ENCODE results near the gene FARP2.
"Not testable (repeated sequence)": the region's sequence is repeated elsewhere in the genome, so short reads cannot be mapped to it uniquely, and the experiment has no call there.

The FARP2 gene, protein sequence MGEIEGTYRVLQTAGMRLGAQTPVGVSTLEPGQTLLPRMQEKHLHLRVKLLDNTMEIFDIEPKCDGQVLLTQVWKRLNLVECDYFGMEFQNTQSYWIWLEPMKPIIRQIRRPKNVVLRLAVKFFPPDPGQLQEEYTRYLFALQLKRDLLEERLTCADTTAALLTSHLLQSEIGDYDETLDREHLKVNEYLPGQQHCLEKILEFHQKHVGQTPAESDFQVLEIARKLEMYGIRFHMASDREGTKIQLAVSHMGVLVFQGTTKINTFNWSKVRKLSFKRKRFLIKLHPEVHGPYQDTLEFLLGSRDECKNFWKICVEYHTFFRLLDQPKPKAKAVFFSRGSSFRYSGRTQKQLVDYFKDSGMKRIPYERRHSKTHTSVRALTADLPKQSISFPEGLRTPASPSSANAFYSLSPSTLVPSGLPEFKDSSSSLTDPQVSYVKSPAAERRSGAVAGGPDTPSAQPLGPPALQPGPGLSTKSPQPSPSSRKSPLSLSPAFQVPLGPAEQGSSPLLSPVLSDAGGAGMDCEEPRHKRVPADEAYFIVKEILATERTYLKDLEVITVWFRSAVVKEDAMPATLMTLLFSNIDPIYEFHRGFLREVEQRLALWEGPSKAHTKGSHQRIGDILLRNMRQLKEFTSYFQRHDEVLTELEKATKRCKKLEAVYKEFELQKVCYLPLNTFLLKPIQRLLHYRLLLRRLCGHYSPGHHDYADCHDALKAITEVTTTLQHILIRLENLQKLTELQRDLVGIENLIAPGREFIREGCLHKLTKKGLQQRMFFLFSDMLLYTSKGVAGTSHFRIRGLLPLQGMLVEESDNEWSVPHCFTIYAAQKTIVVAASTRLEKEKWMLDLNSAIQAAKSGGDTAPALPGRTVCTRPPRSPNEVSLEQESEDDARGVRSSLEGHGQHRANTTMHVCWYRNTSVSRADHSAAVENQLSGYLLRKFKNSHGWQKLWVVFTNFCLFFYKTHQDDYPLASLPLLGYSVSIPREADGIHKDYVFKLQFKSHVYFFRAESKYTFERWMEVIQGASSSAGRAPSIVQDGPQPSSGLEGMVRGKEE

DNA sequence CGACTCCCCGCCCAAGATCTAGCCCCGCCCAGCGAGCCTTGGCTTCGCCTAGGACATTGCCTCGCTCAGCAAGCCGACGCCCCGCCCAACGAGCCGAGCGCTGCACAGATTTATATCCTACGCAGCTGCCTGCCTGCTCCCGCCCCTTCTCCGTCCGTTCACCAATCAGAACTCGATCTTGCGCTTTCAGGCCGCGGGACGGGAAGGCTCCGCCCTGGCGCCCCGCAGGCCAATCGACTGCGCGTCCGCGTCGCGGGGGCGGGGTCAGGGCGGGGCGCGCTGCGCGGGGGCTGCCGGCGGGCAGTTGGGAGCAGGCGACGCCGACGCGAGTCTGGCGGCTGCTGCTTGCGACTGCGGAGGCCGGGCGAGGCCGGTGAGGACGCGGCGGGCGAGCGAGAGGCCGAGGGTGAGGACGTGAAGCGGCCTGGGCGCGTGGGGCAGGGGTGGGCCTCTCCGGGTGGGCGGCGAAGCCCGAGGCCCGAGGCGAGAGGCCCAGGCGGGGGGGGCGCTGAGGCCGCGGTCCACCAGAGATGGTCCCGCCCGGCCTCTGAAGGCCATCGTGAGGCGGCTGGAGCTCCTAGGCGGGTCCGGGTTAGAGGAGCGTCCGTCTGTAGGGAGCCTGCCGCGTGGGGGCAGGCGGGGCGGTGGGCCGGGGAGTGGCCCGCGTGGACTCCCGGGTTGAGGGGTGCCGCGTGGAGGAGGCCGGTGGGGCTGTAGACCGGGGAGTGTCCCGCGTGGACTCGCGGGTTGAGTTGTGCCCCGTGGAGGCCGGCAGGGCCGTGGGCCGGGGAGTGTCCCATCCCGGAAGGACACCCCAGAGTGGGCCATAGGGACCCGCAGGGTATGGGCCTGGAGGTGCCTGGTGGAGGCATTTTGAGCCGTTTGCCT lies at the start of gene FARP2:
Gene FARP2 (plus strand): TSS at position 303 of the 888 bp plus-strand sequence. CDS start 16,823 bp downstream, outside the sequence.
- peak; percentile 91 for DNase-seq (ENCODE audit: low read depth, low spot score)
- peak within 1 kb of the TSS; percentile 65 for H3K27ac ChIP-seq

DNA sequence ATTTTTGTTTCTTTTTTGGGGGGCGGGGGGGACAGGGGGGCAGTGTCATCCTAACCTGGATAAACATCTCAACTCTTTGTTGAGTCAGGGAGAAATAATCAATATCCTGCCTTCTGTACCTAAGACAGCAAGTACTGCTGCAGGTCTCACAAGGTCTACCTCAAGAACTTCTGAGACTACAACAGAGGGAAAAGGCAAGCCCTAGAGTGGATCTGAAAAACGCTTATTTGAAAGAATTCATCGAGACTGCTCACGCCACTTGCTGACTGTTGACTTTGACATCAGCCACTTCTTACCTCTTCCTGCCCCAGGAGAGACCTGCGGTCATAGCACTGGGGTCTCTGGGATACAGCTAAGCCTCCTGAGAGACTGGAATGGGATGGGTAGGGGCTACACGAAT lies 49.0 kb upstream of the FARP2 start:
- no peak overlapping the region for H3K27ac ChIP-seq
- DNase-seq (ENCODE audit: low read depth, low spot score): no peak

DNA sequence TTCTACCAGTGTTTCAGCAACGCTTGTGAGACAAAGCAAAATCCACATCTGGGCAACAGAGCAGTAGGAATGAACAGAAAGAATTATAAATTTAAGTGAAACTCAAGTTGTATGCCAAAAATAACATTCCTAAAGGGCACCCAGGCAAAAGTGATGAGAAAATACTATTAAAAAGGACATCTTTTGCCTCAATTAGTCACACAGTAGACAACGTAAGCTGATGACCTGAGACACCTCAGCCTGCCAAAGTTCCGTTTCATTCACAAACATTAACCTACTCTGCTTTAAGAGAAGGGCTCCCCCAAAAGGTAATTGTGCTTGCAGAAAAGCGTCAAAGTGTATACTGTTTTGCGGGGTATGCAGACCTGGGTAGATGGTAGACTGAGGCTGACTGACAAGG lies 47.8 kb upstream of the FARP2 start:
- no peak for DNase-seq (ENCODE audit: low read depth, low spot score)
- no peak overlapping the region for H3K27ac ChIP-seq

DNA sequence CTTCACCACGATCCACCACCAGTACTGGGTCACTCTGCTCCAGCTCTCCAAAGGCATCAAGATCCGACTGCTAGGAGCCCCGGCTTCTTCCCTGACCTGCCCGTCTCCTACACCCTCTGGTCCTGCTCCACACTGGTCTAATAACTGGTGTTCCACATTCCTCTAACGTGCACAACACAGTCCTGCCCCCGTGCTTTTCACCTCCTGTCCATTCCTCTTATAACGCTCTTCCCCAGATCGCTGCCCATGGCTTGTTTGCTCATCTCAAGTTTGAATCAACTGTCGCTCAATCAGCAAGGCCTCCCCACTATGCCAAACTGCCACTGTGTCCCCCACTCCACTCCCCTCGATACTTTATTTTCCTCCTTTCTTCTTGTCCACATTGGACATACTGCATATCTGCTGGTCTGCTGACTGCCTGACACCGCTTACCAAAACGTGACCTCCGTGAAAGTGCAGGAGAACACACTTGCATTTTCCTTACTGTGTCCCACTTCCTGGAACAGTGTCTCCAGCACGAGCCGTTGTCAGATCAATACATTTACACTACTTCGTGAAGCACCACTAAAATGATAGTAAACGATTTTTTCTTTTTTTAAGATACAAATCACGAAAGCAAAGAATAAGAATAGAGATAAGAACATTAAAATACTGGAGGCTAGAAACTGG lies 47.1 kb upstream of the FARP2 start:
- H3K27ac ChIP-seq: no peak overlapping the region

DNA sequence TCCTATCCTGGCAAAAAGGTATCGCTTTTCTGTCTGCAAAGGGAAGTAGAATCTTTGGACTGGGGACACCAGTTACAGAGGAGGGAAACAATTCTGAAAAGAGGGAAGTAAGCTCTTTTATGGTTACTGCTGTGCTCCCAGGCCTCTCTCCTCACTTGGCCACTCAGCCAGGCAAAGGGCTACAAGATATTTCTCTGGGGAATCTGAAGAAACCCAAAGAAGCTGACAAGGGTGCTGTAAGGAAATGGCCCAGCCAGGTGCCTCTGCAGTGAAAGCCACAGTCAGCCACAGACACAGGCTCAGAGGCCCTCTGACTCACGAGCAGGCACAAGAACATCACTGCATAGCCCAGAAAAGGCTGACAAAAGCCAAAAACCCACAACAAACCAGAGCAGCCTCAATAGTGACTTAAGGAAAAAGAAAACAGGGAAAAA lies 46.4 kb upstream of the FARP2 start:
- no peak for DNase-seq (ENCODE audit: low read depth, low spot score)
- H3K27ac ChIP-seq: peak overlapping the region; percentile 1

More for the DNA sequence above, 47.1 kb upstream of the FARP2 start:
- no peak for DNase-seq (ENCODE audit: low read depth, low spot score)

DNA sequence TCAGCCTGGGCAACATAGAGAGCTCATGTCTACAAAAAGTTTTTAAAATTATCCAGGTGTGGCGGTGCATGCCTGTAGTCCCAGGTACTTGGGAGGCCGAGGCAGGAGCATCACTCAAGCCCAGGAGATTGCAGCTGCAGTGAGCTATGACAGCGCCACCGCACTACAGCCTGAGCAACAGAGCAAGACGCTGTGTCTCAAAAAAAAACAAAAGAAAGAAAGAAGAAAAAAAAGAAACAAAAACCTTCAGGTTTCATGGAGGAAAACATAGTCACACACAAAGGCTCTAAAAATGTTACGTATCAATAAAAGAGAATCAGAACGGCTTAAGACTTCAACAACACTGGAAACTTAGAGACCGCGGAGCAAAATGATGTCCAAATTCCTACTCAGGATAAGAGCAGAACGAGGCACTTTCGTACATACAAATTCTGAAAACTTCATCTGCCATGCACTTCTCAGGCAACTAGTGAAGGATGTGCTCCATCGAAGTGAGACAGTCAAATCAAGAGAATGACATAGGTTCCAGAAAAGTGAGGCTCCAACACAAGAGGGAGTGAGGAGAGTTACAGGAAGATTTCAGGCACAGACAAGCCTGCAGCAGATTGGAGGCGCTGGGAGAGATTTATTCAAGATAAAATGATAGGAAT lies 45.0 kb upstream of the FARP2 start:
- DNase-seq (ENCODE audit: low read depth, low spot score): no peak

DNA sequence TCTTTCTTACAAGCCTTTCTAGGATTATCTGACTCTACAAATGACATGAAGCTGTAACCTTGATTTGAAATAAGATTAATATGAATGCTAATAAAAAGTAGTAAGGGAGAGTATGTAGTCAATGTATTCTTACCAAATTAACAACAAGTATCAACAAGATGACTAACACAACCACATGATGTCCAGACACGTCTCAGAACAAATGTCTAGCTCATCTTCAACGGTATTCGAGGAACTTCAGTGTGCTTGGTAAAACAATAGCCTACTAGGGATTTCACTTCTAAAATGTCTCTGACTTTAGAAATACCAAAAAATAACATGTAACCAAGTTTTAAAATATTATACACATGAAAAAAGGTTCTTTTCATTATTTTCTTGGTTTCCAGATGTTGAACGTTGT lies 44.0 kb upstream of the FARP2 start:
- DNase-seq (ENCODE audit: low read depth, low spot score): peak; percentile 63
- H3K27ac ChIP-seq: peak overlapping the region; percentile 95

More for the DNA sequence above, 45.0 kb upstream of the FARP2 start:
- peak overlapping the region; percentile 95 for H3K27ac ChIP-seq

DNA sequence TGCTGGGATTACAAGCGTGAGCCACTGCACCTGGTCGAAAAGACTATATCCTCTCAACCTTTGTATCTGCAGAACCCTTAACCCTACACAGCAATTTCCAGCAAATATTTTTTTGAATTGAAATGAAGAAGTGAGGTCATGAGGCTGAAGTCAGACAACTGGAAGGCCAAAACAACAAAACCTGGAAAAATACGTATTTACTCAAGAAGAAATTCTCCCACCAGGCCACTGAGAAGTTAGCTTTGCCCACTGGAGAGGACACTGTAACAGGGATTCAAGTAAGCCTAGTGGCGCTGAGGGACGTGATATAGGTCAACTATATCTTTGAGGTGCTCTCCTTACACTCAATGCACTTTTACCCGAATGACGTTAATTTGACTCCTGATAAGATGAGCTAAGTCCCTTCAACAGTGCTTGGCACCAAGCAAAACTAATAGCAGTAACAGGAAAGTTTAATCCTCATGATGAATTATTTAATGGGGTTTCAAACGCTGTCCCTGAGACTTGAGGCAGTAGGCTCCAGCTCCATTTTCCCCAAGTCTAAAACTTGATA lies 42.5 kb upstream of the FARP2 start:
- DNase-seq (ENCODE audit: low read depth, low spot score): no peak
- peak overlapping the region; percentile 95 for H3K27ac ChIP-seq

DNA sequence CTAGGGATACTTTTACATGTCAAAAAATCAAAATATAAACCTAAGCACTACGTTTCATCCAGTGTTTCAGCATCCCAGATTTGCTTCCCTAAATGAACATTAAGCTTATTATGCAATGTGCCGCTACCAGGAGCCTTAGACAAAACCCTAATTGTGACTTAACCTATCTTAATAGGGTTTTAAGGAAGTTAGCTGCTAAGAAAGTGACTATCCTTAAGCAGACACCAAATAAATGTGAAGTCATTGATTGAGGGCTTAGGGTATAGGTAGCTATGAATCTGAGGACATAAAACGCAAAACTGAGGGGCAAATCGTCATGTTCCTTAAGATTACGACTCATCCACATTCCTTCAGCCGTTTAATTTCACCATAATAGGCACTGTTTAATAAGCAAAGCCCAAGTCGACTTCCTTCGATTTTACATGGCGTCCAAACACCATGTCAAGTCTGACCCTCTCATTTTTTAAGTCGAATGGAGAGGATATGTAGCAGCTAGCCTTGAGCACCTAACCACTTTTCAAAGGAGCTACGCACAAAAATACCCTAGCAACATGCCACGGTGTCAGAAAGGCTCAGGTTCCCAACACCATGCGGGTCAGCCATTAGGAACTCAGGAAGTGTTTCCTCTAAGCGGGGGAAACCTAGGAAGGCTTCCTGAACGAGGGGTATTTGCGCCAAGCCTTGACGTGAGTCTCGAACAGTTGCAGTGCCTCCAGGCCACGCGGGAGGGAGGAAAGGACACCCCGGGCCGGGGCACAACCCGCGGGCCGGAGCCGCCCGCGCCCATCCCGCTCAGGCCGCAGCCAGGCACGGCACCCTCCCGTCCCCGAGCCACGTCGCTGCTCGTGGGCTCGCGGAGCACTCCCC lies 41.6 kb upstream of the FARP2 start:
- no peak for DNase-seq (ENCODE audit: low read depth, low spot score)
- H3K27ac ChIP-seq: peak overlapping the region; percentile 95

DNA sequence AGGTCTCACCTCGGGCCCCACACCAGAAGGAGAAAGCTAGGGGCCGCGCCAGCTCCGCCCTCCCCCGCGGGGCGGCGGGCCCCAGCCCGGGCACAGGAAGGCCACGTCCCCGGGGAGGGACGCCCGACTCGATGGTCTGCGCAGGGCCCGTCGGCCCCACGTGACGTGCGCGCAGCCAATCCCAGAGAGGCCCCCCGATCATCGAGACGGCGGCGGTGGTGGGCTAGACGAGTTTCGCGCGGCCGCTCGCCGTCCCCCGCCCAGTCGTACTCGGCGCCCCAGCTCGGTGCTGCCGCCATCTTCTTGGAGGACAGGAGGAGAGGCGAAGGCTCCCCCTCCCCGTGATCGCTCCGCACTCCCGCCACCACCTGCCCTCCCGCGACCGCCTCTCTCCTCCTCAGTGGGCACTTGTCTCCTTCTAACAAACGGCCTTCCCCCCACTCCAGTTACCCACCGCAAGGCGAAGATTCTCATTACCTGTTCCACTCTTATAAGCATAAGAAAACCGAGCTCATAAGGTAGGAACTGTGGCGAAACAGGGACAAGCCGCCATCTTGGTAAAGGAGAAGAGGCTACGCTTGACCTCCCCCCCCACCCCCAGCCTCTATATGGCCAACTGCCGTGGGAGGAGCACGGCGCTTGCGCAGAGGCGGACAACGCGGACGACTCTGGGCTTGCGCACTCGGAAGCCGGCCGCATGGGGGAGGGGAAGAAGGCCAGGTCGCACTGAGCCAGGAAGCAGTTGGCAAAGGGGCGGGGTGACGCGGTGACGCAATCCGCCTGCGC lies 40.8 kb upstream of the FARP2 start, which contains the start of gene HDLBP:
Gene HDLBP (minus strand): TSS at position 580 of the 786 bp plus-strand sequence. CDS start 48,803 bp downstream, outside the sequence.
- H3K27ac ChIP-seq: peak within 1 kb of the TSS; percentile 95
- DNase-seq (ENCODE audit: low read depth, low spot score): peak; percentile 90

DNA sequence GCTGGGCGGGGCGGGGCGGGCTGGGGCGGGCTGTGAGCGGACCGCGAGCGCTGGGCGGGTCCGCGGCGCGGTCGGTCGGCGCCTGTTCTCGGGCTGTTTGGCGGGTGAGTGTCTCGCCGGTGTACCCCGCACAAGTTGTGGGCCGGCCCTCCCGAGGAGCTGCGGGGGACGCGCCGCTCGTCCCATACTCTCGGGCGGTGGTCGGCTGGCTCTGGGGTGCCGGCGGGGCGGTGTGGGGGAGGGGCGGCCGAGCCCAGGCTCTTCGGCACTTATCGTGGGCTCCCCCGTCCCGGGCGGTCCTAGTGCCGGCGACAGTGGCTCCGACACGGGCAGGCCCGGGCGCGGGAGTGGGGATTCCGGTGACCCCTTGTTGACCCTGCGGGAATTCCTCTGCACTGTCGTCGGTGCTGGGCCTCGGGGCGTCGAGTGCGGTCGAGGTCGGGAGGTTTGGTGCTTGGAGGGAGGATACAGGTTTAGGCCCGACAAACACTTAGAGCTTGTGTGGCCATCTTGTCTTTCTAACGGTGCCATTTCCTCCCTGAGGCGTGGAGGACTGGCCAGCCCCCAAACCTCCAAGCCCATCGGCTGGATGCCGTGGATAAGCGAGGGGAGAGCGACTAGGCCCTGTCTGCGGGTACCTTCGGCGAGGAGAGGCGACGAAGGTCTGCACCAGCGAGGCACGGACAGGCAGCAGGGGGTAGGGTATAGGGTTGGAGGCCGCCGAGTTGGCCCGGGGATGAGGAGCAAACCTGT lies 40.0 kb upstream of the FARP2 start, which contains the start of gene SEPTIN2:
Gene SEPTIN2 (plus strand): TSS at position 47 of the 753 bp plus-strand sequence. CDS start 8,308 bp downstream, outside the sequence.
- no peak for DNase-seq (ENCODE audit: low read depth, low spot score)
- H3K27ac ChIP-seq: peak within 1 kb of the TSS; percentile 95

DNA sequence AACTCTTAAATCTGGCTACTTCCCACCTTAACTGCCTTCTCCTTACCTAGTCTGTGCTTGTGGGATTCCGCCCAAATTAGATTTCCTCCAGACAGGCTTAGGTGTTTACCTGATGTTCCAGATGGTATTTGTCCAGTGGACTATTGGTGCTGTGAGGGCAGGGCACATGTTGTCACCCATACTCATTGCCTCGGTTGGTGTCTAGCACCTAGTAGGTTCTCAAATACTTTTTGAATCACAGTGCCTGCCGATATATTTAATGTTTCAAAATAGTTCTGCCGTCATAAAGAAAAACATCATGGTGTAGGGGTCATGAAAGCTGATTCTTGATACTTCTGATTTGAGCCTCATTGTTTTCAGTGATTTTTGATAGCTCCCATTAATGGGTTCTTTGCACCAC lies 39.3 kb upstream of the FARP2 start:
- peak overlapping the region; percentile 95 for H3K27ac ChIP-seq
- no peak for DNase-seq (ENCODE audit: low read depth, low spot score)

DNA sequence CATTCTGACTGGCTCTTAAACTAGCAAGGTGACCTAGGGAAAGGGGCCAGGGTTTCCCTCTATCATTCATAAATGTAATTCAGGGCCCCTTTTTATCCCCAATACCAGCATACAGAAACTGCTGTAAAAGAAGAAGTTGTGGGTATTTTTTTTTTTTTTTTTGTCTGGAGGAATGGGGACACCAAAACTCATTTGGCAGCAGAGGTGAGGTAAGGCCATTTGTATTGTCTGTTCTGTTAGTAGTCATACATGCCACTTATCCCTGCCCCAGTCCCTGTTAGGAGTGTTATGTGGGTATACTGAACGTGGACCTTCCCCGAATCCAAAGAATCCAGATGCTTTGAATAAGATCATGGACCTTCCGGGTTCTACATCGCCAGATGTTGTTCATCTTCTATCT lies 38.7 kb upstream of the FARP2 start:
- H3K27ac ChIP-seq: peak overlapping the region; percentile 95
- no peak for DNase-seq (ENCODE audit: low read depth, low spot score)

DNA sequence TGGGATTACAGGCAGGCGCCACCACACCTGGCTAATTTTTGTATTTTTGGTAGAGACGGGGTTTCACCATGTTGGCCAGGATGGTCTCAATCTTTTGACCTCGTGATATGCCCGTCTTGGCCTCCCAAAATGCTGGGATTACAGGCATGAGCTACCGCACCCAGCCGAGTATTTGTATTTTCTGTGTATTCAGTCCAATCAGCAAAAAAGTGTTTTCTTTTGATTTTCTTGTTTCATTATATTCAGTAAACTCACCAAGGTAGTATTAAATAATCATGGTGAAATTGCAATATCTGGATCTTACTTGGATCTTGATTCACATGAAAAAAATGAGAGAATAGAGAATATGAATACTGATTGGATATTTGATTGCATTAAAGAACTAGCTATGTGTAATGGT lies 37.3 kb upstream of the FARP2 start:
- DNase-seq (ENCODE audit: low read depth, low spot score); H3K27ac ChIP-seq: not testable (repeated sequence)

DNA sequence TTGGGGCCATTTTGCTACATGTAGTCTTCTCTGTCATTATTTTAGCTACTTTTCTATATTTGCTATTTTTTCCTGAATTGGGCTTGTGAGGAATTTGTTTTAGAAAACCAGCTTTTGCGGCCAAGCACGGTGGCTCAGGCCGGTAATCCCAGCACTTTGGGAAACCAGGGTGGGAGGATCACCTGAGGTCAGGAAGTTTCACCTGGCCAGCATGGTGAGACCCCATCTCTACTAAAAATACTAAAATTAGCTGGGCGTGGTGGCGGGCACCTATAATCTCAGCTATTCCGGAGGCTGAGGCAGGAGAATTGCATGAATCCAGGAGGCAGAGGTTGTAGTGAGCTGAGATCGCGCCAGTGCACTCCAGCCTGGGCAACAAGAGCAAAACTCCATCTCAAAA lies 35.7 kb upstream of the FARP2 start:
- no peak overlapping the region for H3K27ac ChIP-seq
- DNase-seq (ENCODE audit: low read depth, low spot score): no peak

DNA sequence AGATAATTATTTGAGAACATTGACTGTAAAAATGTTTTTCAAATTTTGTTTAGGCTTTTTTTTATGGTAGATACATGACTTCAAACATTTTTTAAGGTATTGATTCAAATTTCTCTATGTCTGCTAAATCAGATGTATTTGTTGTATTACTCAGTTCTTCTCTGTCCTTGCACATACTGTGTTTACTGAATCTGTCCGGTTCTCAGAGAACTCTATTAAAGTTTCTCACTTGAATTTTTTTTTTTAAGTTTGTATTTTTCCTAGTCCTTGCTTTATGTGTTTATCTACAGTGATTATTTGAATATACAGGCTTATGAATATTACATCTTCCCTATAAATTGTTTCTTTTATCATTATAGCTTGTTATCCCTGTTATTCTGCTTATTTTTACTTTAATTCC lies 35.1 kb upstream of the FARP2 start:
- no peak overlapping the region for H3K27ac ChIP-seq
- DNase-seq (ENCODE audit: low read depth, low spot score): no peak
